Esophagus squamous epithelium (tissue), 4 donors: Measurements from ENCODE around the gene TMEM9.

ENCODE experiments used
- CTCF ChIP-seq, 6 experiments: fragments of 450-650 bp in 4 of 6; fragments of 200-600 bp in 2 of 6; sonication (generic) in 2 of 6; IDR thresholded peaks; one replicate each; pipeline ENCODE4 v1.5.1; 2016 to 2019; ENCODE audit warnings: antibody characterized with exemption in 6 of 6, mild to moderate bottlenecking in 4 of 6, moderate library complexity in 4 of 6
- POLR2A ChIP-seq, 4 donors: fragments of 450-650 bp; IDR thresholded peaks; one replicate each; pipeline ENCODE4 v1.6.1; 2017; ENCODE audit warnings: antibody characterized with exemption in 4 of 4, mild to moderate bottlenecking in 4 of 4, moderate library complexity in 3 of 4

GRCh38 chr1:201192261-201192788 is 38.1 kb upstream of the TMEM9 start:
- TF ChIP-seq CTCF (IDR thresholded peaks at IDR 0.05) = no peak
- no peak for TF ChIP-seq POLR2A (IDR thresholded peaks at IDR 0.05)
